ENCODE measurements around the gene DPH2. TPM values are rescaled to one million over a fixed set of nuclear protein-coding genes. Genes with fewer than 3 reads are reported as not detected.

The DPH2 gene
- total RNA-seq, 4 donors from 2014 or later: 13.1 to 29.4 (median 17.1) TPM

DNA sequence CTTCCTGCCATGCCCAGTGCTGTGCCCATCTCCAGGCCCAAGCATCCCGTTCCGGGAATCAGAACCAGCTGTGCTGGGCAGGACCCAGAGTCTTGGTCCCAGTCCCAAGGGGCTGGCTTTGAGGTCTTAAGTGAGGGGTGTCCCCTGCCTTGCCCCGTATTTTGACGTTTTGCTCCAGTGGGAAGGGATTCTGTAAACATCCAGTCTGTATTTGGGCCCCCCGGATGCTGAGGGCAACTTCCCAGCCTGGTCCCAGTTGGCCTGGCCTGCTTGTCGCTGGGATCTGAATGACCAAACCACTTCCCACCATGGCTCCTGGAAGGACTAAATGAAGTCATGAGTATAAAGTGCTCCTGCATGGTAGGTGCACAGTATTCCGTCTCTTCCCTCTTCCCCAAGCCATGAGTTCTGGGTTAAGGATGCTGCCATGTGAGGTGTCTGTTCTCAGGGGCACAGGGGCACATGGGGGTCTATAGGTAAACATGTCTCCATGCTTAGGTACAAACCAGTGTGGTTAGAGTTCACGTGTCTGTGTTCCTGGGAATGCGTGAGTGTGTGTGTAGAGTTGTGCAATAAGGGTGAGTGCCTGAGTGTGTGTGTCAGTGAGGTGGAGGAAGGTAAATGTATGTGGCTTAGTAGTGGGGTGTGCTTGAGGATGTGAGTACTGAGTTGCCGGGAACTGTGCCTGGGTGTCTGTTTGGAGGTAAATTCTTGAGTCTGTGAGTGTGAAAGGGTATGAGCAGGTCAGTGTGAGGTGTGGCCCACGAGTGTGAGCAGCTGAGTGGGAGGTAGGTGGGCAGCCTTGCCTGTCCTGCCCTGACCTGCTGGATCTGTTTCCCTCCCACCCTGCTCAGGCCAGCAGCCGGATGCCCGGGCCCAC is 10.7 kb downstream of the DPH2 start:
- no peak for DNase-seq
- in situ Hi-C loops (cut with MboI; ENCODE audit: low pct_ligation_motif_present in 1 of 4, low pct_unique_long_range_greater_than_20kb in 1 of 4, low sequenced_read_pairs in 3 of 4): no loop called here
- no peak for TF ChIP-seq POLR2A (IDR thresholded peaks at IDR 0.05)
- TF ChIP-seq EP300 (IDR thresholded peaks at IDR 0.05; ENCODE audit: low read depth): no peak
- TF ChIP-seq, protein P1, sequence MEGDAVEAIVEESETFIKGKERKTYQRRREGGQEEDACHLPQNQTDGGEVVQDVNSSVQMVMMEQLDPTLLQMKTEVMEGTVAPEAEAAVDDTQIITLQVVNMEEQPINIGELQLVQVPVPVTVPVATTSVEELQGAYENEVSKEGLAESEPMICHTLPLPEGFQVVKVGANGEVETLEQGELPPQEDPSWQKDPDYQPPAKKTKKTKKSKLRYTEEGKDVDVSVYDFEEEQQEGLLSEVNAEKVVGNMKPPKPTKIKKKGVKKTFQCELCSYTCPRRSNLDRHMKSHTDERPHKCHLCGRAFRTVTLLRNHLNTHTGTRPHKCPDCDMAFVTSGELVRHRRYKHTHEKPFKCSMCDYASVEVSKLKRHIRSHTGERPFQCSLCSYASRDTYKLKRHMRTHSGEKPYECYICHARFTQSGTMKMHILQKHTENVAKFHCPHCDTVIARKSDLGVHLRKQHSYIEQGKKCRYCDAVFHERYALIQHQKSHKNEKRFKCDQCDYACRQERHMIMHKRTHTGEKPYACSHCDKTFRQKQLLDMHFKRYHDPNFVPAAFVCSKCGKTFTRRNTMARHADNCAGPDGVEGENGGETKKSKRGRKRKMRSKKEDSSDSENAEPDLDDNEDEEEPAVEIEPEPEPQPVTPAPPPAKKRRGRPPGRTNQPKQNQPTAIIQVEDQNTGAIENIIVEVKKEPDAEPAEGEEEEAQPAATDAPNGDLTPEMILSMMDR (IDR thresholded peaks at IDR 0.05): no peak
- TF ChIP-seq POLR2AphosphoS5 (IDR thresholded peaks at IDR 0.05): no peak
- Histone ChIP-seq H3K27me3 (no peaks in the 10 kb centered on the region), H3K27ac (peak overlapping the region; percentile 72 to 85 (median 82)), H3K4me1 (peaks cover 32 to 50% (median 49%) of the 10 kb centered on the region in 4 donors), H3K4me3 (peak overlapping the region in 2 of 4 donors; percentile 74 to 81), H3K36me3 (peaks cover 0 to 5% (median 0%) of the 10 kb centered on the region in 4 donors), H3K9me3 (no peaks in the 10 kb centered on the region)
- intact Hi-C loops (cut with DNase I; ENCODE audit: low total_unique reads): no loop called here
- WGBS, 2 donors (ENCODE audit: low coverage in 1 of 2): 56% methylated on average over 13 of the region's 13 CpGs; no CpG with 5 or more reads in 1 of the 2 donors

- H3K36me3 ChIP-seq: peaks cover 0 to 5% (median 0%) of the 10 kb centered on the region in 4 donors
- WGBS, 2 donors (ENCODE audit: low coverage in 1 of 2): 65% methylated on average over 20 of the region's 20 CpGs; no CpG with 5 or more reads in 1 of the 2 donors
- in situ Hi-C loops (cut with MboI; ENCODE audit: low pct_ligation_motif_present in 1 of 4, low pct_unique_long_range_greater_than_20kb in 1 of 4, low sequenced_read_pairs in 3 of 4): no loop called here
- H3K4me1 ChIP-seq: peaks cover 27 to 47% (median 43%) of the 10 kb centered on the region in 4 donors
- no peaks in the 10 kb centered on the region for H3K27me3 ChIP-seq
- TF ChIP-seq POLR2A (IDR thresholded peaks at IDR 0.05) (peak; percentile 59), POLR2AphosphoS5 (IDR thresholded peaks at IDR 0.05) (peak; percentile 48 to 66 (median 59)), EP300 (IDR thresholded peaks at IDR 0.05; ENCODE audit: low read depth) (no peak)
- TF ChIP-seq, protein P1 (IDR thresholded peaks at IDR 0.05): no peak
- peak; percentile 79 for DNase-seq
- H3K9me3 ChIP-seq: no peaks in the 10 kb centered on the region
- intact Hi-C loops (cut with DNase I; ENCODE audit: low total_unique reads): no loop called here
- peak overlapping the region; percentile 72 to 85 (median 82) for H3K27ac ChIP-seq
- H3K4me3 ChIP-seq: no peak overlapping the region
Measured at GRCh38 chr1:43981135-43981491, 11.3 kb downstream of the DPH2 start.

GRCh38 chr1:43981636-43982035 is 11.8 kb downstream of the DPH2 start:
- H3K27me3 ChIP-seq: no peaks in the 10 kb centered on the region
- no peak for DNase-seq
- peak overlapping the region in 2 of 4 donors; percentile 72 to 83 for H3K27ac ChIP-seq
- intact Hi-C loops (cut with DNase I; ENCODE audit: low total_unique reads): no loop called here
- H3K36me3 ChIP-seq: peaks cover 0 to 5% (median 0%) of the 10 kb centered on the region in 4 donors
- in situ Hi-C loops (cut with MboI; ENCODE audit: low pct_ligation_motif_present in 1 of 4, low pct_unique_long_range_greater_than_20kb in 1 of 4, low sequenced_read_pairs in 3 of 4): no loop called here
- 89% methylated on average over 20 of the region's 20 CpGs; no CpG with 5 or more reads in 1 of the 2 donors for WGBS, 2 donors (ENCODE audit: low coverage in 1 of 2)
- TF ChIP-seq POLR2AphosphoS5 (IDR thresholded peaks at IDR 0.05) (no peak), EP300 (IDR thresholded peaks at IDR 0.05; ENCODE audit: low read depth) (no peak), POLR2A (IDR thresholded peaks at IDR 0.05) (no peak)
- TF ChIP-seq, protein P1 (IDR thresholded peaks at IDR 0.05): no peak
- no peaks in the 10 kb centered on the region for H3K9me3 ChIP-seq
- peaks cover 22 to 42% (median 39%) of the 10 kb centered on the region in 4 donors for H3K4me1 ChIP-seq
- no peak overlapping the region for H3K4me3 ChIP-seq

GRCh38 chr1:43982241-43982640 is 12.4 kb downstream of the DPH2 start:
- H3K36me3 ChIP-seq: peaks cover 0 to under 1% (median 0%) of the 10 kb centered on the region in 4 donors
- 94 to 100% methylated on average over 2 to 8 of the region's 8 CpGs for WGBS, 2 donors (ENCODE audit: low coverage in 1 of 2)
- peaks cover 16 to 41% (median 38%) of the 10 kb centered on the region in 4 donors for H3K4me1 ChIP-seq
- no peaks in the 10 kb centered on the region for H3K9me3 ChIP-seq
- no peak overlapping the region for H3K4me3 ChIP-seq
- intact Hi-C loops (cut with DNase I; ENCODE audit: low total_unique reads): no loop called here
- no peak overlapping the region for H3K27ac ChIP-seq
- TF ChIP-seq POLR2AphosphoS5 (IDR thresholded peaks at IDR 0.05): no peak
- no peak for TF ChIP-seq POLR2A (IDR thresholded peaks at IDR 0.05)
- H3K27me3 ChIP-seq: no peaks in the 10 kb centered on the region
- in situ Hi-C loops (cut with MboI; ENCODE audit: low pct_ligation_motif_present in 1 of 4, low pct_unique_long_range_greater_than_20kb in 1 of 4, low sequenced_read_pairs in 3 of 4): no loop called here
- DNase-seq: no peak

Data from transverse colon (tissue), 4 donors.